HG03565 (cell line): Measurements from ENCODE around the gene GLCE.
"Not testable (repeated sequence)": the region's sequence is repeated elsewhere in the genome, so short reads cannot be mapped to it uniquely, and the experiment has no call there.

ENCODE experiments used
- ATAC-seq: cut with Tn5 transposase; IDR thresholded peaks from one replicate; pipeline ENCODE4 v1.9.1; 2021; ENCODE audit warnings: mild to moderate bottlenecking, moderate library complexity; ENCODE audit not compliant: unreplicated experiment

The GLCE gene

GRCh38 chr15:69296606-69297005 lies 136.2 kb downstream of the GLCE start:
- ATAC-seq: no peak

GRCh38 chr15:69297642-69298353 lies 137.4 kb downstream of the GLCE start:
- ATAC-seq: no peak

GRCh38 chr15:69298354-69298696 lies 137.9 kb downstream of the GLCE start:
- no peak for ATAC-seq

GRCh38 chr15:69298697-69299441 lies 138.4 kb downstream of the GLCE start, which contains the start of gene PAQR5:
TSS of gene PAQR5 (plus strand) at chr15:69298912. CDS start at chr15:69360081, 61,169 bp downstream.
- no peak for ATAC-seq

GRCh38 chr15:69299451-69299886 lies 139.0 kb downstream of the GLCE start:
- ATAC-seq: no peak

GRCh38 chr15:69299943-69300588 lies 139.6 kb downstream of the GLCE start:
- no peak for ATAC-seq

- ATAC-seq: not testable (repeated sequence)
Observed at GRCh38 chr15:69301101-69301500, 140.7 kb downstream of the GLCE start.

GRCh38 chr15:69302087-69302486 lies 141.7 kb downstream of the GLCE start:
- not testable (repeated sequence) for ATAC-seq

- ATAC-seq: no peak
Observed at GRCh38 chr15:69302929-69303328, 142.5 kb downstream of the GLCE start.

- ATAC-seq: no peak
Observed at GRCh38 chr15:69303337-69304181, 143.1 kb downstream of the GLCE start.

- no peak for ATAC-seq
Observed at GRCh38 chr15:69304182-69304545, 143.7 kb downstream of the GLCE start.

GRCh38 chr15:69305204-69305931 lies 144.9 kb downstream of the GLCE start:
- no peak for ATAC-seq

- ATAC-seq: no peak
Observed at GRCh38 chr15:69305933-69306568, 145.6 kb downstream of the GLCE start.

- ATAC-seq: no peak
Observed at GRCh38 chr15:69307939-69308338, 147.5 kb downstream of the GLCE start.

GRCh38 chr15:69308949-69309348 lies 148.5 kb downstream of the GLCE start:
- ATAC-seq: no peak

- no peak for ATAC-seq
Observed at GRCh38 chr15:69311319-69311721, 150.9 kb downstream of the GLCE start.

- no peak for ATAC-seq
Observed at GRCh38 chr15:69313432-69314000, 153.1 kb downstream of the GLCE start.

GRCh38 chr15:69314131-69314530 lies 153.7 kb downstream of the GLCE start:
- no peak for ATAC-seq

- ATAC-seq: no peak
Observed at GRCh38 chr15:69314736-69315135, 154.3 kb downstream of the GLCE start.
